Liver (tissue), 9 donors: Measurements from ENCODE around the gene LYPD8. TPM values are rescaled to one million over a fixed set of nuclear protein-coding genes. Genes with fewer than 3 reads are reported as not detected.

Experiments used
- DNase-seq: peaks from one replicate; pipeline ENCODE4 v3.0.0-alpha.2; 2017; ENCODE audit warnings: low spot score
- H3K27ac ChIP-seq, 2 donors: one replicate each; pipeline ENCODE4 v1.7.0; 2013; ENCODE audit warnings: inconsistent platforms in 2 of 2, low read length in 2 of 2, control low read depth in 1 of 2, low read depth in 1 of 2, mild to moderate bottlenecking in 1 of 2
- H3K27me3 ChIP-seq, 4 donors: one replicate each; pipeline versions ENCODE4 v1.6.1 to v1.7.0; 2013; ENCODE audit warnings: low read length in 3 of 4, inconsistent platforms in 1 of 4, mild to moderate bottlenecking in 1 of 4, moderate library complexity in 1 of 4; ENCODE audit not compliant: control insufficient read depth in 4 of 4, insufficient read depth in 4 of 4
- H3K36me3 ChIP-seq, 4 donors: one replicate each; pipeline versions ENCODE4 v1.6.1 to v1.7.0; 2013; ENCODE audit warnings: low read length in 3 of 4, mild to moderate bottlenecking in 3 of 4, low read depth in 1 of 4, moderate library complexity in 1 of 4; ENCODE audit not compliant: control insufficient read depth in 4 of 4, insufficient read depth in 3 of 4
- H3K4me1 ChIP-seq, 4 donors: one replicate each; pipeline versions ENCODE4 v1.6.1 to v1.7.0; 2013; ENCODE audit warnings: low read length in 3 of 4, mild to moderate bottlenecking in 3 of 4, moderate library complexity in 1 of 4; ENCODE audit not compliant: control insufficient read depth in 4 of 4, insufficient read depth in 4 of 4
- H3K4me3 ChIP-seq, 3 donors: one replicate each; pipeline versions ENCODE4 v1.6.1 to v1.7.0; 2013; ENCODE audit warnings: low read length in 3 of 3, control low read depth in 1 of 3, low read depth in 1 of 3, mild to moderate bottlenecking in 1 of 3
- H3K9ac ChIP-seq, 2 donors: one replicate each; pipeline ENCODE4 v1.7.0; 2013; ENCODE audit warnings: low read length in 2 of 2, mild to moderate bottlenecking in 2 of 2, moderate library complexity in 2 of 2, control low read depth in 1 of 2, low read depth in 1 of 2
- H3K9me3 ChIP-seq, 4 donors: one replicate each; pipeline versions ENCODE4 v1.6.1 to v1.7.0; 2013; ENCODE audit warnings: low read length in 3 of 4; ENCODE audit not compliant: control insufficient read depth in 4 of 4
- CTCF ChIP-seq: fragments of 150-350 bp; IDR thresholded peaks from 2 replicates; pipeline ENCODE4 v1.5.1; 2017; ENCODE audit warnings: improper control_type of control experiment, low read depth, low read length; ENCODE audit not compliant: missing input control
- EGR1 ChIP-seq, 2 donors: IDR thresholded peaks; 2 replicates each; pipeline ENCODE4 v1.6.1; 2016 to 2018; ENCODE audit warnings: antibody characterized with exemption in 2 of 2, low read depth in 2 of 2
- FOXA1 ChIP-seq: IDR thresholded peaks from 2 replicates; pipeline ENCODE4 v1.6.1; 2016; ENCODE audit warnings: antibody characterized with exemption
- FOXA2 ChIP-seq: IDR thresholded peaks from 2 replicates; pipeline ENCODE4 v1.6.1; 2016; ENCODE audit warnings: antibody characterized with exemption
- GABPA ChIP-seq, 2 donors: IDR thresholded peaks in 1 of 2; conservative IDR thresholded peaks in 1 of 2; 2 replicates each; pipeline ENCODE4 v1.6.1; 2016; ENCODE audit warnings: antibody characterized with exemption in 2 of 2, mild to moderate bottlenecking in 1 of 2, moderate library complexity in 1 of 2
- HNF4A ChIP-seq, 2 donors: conservative IDR thresholded peaks; 2 replicates each; pipeline ENCODE4 v1.6.1; 2016; ENCODE audit warnings: antibody characterized with exemption in 2 of 2, mild to moderate bottlenecking in 2 of 2
- HNF4G ChIP-seq: IDR thresholded peaks from 2 replicates; pipeline ENCODE4 v1.6.1; 2016; ENCODE audit warnings: antibody characterized with exemption
- NR2F2 ChIP-seq: IDR thresholded peaks from 2 replicates; pipeline ENCODE4 v1.6.1; 2016; ENCODE audit warnings: antibody characterized with exemption
- RAD21 ChIP-seq, 2 donors: IDR thresholded peaks; 2 replicates each; pipeline ENCODE4 v1.6.1; 2016; ENCODE audit warnings: antibody characterized with exemption in 2 of 2, mild to moderate bottlenecking in 2 of 2
- RXRA ChIP-seq, 2 donors: IDR thresholded peaks; 2 replicates each; pipeline ENCODE4 v1.6.1; 2017 to 2018; ENCODE audit warnings: antibody characterized with exemption in 2 of 2, mild to moderate bottlenecking in 1 of 2
- SP1 ChIP-seq: IDR thresholded peaks from 2 replicates; pipeline ENCODE4 v1.6.1; 2018; ENCODE audit warnings: antibody characterized with exemption, mild to moderate bottlenecking
- TAF1 ChIP-seq: conservative IDR thresholded peaks from 2 replicates; pipeline ENCODE4 v1.6.1; 2016; ENCODE audit warnings: antibody characterized with exemption, mild to moderate bottlenecking
- YY1 ChIP-seq: IDR thresholded peaks from 2 replicates; pipeline ENCODE4 v1.6.1; 2016; ENCODE audit warnings: antibody characterized with exemption, mild to moderate bottlenecking
- WGBS: extraction: QIAGEN DNeasy Blood & Tissue Kit; methylation state at CpG from one replicate; pipeline ENCODE4 v1.1.7; 2013; 5-methylcytosine and 5-hydroxymethylcytosine counted together
- polyA plus RNA-seq, 2 donors: library from polyadenylated mRNA; stranded (reverse) in 1 of 2; unstranded in 1 of 2; fragments of 200-250 nt in 1 of 2; fragments of >200 nt in 1 of 2; fragmentation: Nextera tagmentation in 1 of 2; extraction: Ambion mirVana in 1 of 2; gene quantifications; one replicate each; pipeline versions ENCODE4 v1.2.1 to v1.2.3, GENCODE V29; 2013 to 2015
- total RNA-seq, 2 donors: library from RNA; depleted of rRNA; stranded (reverse); fragments of >200 nt; gene quantifications; one replicate each; pipeline ENCODE4 v1.2.3, GENCODE V29; 2014
- TF ChIP-seq, protein P1 (sequence below): IDR thresholded peaks from 2 replicates; pipeline ENCODE4 v1.6.1; 2016; ENCODE audit warnings: antibody characterized with exemption, mild to moderate bottlenecking
- TF ChIP-seq, protein P2 (sequence below): IDR thresholded peaks from 2 replicates; pipeline ENCODE4 v1.6.1; 2016; ENCODE audit warnings: antibody characterized with exemption
- TF ChIP-seq, protein P3 (sequence below): IDR thresholded peaks from 2 replicates; pipeline ENCODE4 v1.6.1; 2016; ENCODE audit warnings: antibody characterized with exemption
- donor health status: healthy.
- donor health status: healthy.
- donor health status: healthy.
- donor health status: healthy.
- donor health status: healthy.

LYPD8 gene
- total and polyA plus RNA-seq, 4 donors: not detected

DNA sequence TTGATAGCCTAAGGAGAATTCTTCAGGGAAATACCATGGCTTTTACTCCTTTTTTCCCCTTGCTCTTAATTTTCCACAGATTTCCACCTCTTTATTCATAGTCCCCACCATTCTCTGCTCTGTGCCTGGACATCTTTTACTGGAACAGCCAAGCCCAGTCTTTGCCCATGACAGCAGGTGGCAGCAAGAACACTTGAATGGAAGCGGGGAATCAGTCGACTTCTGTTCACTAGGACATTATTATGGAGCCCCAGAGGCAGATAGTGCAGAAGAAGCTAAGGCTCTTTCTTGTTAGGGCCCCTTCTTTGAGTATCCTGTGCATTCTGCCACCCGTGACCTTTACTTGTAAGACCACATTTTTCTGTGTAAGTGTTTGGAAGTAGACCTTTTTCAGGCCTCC is 59.3 kb downstream of the LYPD8 start:
- H3K4me1 ChIP-seq: no peaks in the 10 kb centered on the region
- no peak overlapping the region for H3K9ac ChIP-seq
- H3K36me3 ChIP-seq: no peaks in the 10 kb centered on the region
- no peak for DNase-seq
- H3K27me3 ChIP-seq: no peaks in the 10 kb centered on the region
- TF ChIP-seq EGR1 (IDR thresholded peaks at IDR 0.05; ENCODE audit: low read depth in 2 of 2): no peak
- peak; percentile 71 to 79 for TF ChIP-seq RAD21 (IDR thresholded peaks at IDR 0.05)
- TF ChIP-seq SP1: no peak
- TF ChIP-seq, protein P1, sequence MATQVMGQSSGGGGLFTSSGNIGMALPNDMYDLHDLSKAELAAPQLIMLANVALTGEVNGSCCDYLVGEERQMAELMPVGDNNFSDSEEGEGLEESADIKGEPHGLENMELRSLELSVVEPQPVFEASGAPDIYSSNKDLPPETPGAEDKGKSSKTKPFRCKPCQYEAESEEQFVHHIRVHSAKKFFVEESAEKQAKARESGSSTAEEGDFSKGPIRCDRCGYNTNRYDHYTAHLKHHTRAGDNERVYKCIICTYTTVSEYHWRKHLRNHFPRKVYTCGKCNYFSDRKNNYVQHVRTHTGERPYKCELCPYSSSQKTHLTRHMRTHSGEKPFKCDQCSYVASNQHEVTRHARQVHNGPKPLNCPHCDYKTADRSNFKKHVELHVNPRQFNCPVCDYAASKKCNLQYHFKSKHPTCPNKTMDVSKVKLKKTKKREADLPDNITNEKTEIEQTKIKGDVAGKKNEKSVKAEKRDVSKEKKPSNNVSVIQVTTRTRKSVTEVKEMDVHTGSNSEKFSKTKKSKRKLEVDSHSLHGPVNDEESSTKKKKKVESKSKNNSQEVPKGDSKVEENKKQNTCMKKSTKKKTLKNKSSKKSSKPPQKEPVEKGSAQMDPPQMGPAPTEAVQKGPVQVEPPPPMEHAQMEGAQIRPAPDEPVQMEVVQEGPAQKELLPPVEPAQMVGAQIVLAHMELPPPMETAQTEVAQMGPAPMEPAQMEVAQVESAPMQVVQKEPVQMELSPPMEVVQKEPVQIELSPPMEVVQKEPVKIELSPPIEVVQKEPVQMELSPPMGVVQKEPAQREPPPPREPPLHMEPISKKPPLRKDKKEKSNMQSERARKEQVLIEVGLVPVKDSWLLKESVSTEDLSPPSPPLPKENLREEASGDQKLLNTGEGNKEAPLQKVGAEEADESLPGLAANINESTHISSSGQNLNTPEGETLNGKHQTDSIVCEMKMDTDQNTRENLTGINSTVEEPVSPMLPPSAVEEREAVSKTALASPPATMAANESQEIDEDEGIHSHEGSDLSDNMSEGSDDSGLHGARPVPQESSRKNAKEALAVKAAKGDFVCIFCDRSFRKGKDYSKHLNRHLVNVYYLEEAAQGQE: no peak
- no peak for TF ChIP-seq HNF4G
- peak; percentile 37 for TF ChIP-seq CTCF
- TF ChIP-seq NR2F2: no peak
- TF ChIP-seq, protein P2, sequence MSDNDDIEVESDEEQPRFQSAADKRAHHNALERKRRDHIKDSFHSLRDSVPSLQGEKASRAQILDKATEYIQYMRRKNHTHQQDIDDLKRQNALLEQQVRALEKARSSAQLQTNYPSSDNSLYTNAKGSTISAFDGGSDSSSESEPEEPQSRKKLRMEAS: no peak
- TF ChIP-seq HNF4A (conservative IDR thresholded peaks at IDR 0.05): no peak
- TF ChIP-seq, protein P3, sequence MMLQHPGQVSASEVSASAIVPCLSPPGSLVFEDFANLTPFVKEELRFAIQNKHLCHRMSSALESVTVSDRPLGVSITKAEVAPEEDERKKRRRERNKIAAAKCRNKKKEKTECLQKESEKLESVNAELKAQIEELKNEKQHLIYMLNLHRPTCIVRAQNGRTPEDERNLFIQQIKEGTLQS: no peak
- TF ChIP-seq GABPA (IDR thresholded peaks at IDR 0.05 in 1 of 2, conservative IDR thresholded peaks at IDR 0.05 in 1 of 2): no peak
- no peak for TF ChIP-seq FOXA1
- no peak overlapping the region for H3K4me3 ChIP-seq
- 53% methylated on average over 3 of the region's 3 CpGs for WGBS
- peaks cover 0 to 1% (median 0%) of the 10 kb centered on the region in 4 donors for H3K9me3 ChIP-seq
- no peak overlapping the region for H3K27ac ChIP-seq

- WGBS: 89% methylated on average over 13 of the region's 13 CpGs
- DNase-seq: no peak
- Histone ChIP-seq H3K9me3 (peaks cover 0 to 1% (median 0%) of the 10 kb centered on the region in 4 donors), H3K36me3 (no peaks in the 10 kb centered on the region), H3K27me3 (no peaks in the 10 kb centered on the region), H3K9ac (no peak overlapping the region), H3K4me1 (no peaks in the 10 kb centered on the region), H3K27ac (no peak overlapping the region), H3K4me3 (no peak overlapping the region)
- TF ChIP-seq TAF1 (no peak), YY1 (no peak), RAD21 (IDR thresholded peaks at IDR 0.05) (no peak), HNF4G (no peak), FOXA2 (no peak), RXRA (IDR thresholded peaks at IDR 0.05) (no peak), CTCF (no peak), FOXA1 (no peak), NR2F2 (no peak), GABPA (IDR thresholded peaks at IDR 0.05 in 1 of 2, conservative IDR thresholded peaks at IDR 0.05 in 1 of 2) (no peak), EGR1 (IDR thresholded peaks at IDR 0.05; ENCODE audit: low read depth in 2 of 2) (no peak)
- TF ChIP-seq, protein P1: no peak
- TF ChIP-seq, protein P2: no peak
Measured at GRCh38 chr1:248695451-248696132, 60.0 kb downstream of the LYPD8 start.
